ENCODE results near the gene MBP.

- TF ChIP-seq CTCF (conservative IDR thresholded peaks at IDR 0.05; ENCODE audit: low read depth, low read length) (no peak), EZH2 (IDR thresholded peaks at IDR 0.05; ENCODE audit: borderline replicate concordance, low read depth, low read length, poor library complexity, severe bottlenecking) (no peak)
Observed at GRCh38 chr18:76994086-76994654, 138.4 kb downstream of the MBP start.
